NCI-H2171 treated with DMSO at 0.1 percent for 48 hours (cell line): ENCODE data around the gene CLNK.
"Not testable (repeated sequence)": the region's sequence is repeated elsewhere in the genome, so short reads cannot be mapped to it uniquely, and the experiment has no call there.

Experiments
- DNase-seq: peaks from one replicate; lab custom pipeline; 2025; lab: John Stamatoyannopoulos, UW

Gene CLNK

DNA sequence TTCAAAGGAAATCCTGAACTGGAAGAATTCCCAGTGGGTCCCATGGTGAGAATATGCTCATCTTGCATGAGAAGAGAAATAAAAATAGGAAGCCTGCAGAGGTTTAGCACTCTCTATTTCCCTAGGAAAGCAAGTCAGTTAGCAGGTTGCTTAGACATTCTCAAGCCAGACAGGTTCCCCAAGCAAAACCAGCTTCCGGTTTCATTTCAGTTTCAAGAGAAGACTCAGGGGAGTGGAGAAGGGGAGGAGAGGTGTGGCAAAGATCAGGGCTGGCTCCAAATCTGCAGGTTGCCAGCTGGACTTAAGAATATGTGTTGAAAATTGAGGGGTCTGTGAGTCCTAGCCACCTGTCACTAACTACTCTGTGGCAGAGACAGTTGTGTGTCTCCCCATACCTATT is 107.5 kb downstream of the CLNK start:
- DNase-seq = no peak

- DNase-seq = no peak
These were observed 108.3 kb downstream of the CLNK start for GRCh38 chr4:10576236-10576635.

DNA sequence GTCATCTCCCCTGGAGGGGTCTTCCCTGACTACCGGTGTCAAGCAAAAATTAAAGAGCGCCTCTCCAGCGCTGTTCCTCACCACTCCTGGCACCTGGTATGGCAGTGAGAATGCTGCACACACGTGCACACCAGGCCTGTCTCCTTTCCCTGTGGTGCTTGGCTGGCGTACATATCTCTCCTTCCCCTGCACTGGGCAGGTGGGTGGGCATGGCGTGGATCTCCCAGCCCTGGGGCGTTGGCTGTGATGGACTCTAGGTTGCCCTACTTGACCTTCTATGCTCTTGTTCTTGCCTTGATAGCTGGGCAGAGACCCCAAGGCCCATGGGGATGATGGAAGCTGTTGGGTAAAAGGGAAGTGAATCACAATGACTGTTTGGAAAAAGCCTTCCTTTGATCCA is 109.2 kb downstream of the CLNK start:
- no peak for DNase-seq

DNA sequence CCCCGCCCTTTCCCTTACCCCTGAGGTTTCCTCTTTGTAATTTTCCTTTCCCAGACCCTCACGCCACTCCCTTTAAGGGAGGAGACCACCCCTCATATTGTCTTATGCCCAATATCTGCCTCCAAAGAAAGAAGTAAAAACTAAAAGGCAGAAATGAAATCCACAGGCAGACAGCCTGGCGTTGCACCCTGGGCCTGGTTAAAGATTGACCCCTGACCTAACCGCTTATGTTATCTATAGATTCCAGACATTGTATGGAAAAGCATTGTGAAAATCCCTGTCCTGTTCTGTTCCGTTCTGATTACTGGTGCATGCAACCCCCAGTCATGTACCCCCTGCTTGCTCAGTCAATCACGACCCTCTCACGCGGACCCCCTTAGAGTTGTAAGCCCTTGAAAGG is 110.0 kb downstream of the CLNK start:
- DNase-seq = not testable (repeated sequence)

GRCh38 chr4:10571909-10572308 is 112.7 kb downstream of the CLNK start:
- no peak for DNase-seq

DNA sequence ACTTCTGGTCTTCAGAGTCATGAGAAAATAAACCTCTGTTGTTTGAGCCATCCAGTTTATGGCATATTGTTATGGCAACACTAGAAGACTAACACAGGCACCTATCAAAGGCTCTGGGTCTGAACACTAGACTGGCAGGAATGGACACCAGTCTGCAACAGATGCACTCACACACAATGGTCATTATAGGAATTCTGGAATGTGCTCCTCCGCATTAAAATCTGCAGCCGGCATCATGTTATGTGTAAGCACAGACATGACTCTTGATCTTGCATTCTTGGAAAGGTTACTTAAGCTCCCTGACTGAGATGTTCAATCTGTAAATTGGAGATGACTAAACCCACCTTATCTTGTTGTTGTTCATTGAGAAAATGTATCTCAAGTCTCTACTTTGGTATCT is 115.1 kb downstream of the CLNK start:
- DNase-seq = no peak

DNA sequence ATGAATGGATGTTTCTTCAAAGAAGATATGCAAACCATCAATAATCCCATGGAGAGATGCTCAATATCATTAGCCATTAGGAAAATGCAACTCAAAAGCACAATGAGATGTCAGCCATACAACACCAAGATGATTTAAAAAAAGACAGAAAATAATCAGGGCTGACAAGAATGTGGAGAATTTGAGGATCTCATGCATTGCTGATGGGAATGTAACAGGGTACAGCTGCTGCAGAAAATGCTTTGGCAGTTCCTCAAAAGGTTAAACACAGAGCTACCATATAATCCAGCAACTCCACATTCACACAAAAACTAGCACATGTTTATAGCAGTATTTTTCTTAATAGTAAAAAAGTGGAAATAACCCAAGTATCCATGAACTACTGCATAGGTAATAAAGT is 116.8 kb downstream of the CLNK start:
- DNase-seq = no peak

GRCh38 chr4:10565166-10565780 is 119.3 kb downstream of the CLNK start:
- DNase-seq = no peak

GRCh38 chr4:10554694-10555093 is 129.9 kb downstream of the CLNK start:
- peak; percentile 58 for DNase-seq

- DNase-seq = no peak
These were observed 130.4 kb downstream of the CLNK start for GRCh38 chr4:10554121-10554520.

DNA sequence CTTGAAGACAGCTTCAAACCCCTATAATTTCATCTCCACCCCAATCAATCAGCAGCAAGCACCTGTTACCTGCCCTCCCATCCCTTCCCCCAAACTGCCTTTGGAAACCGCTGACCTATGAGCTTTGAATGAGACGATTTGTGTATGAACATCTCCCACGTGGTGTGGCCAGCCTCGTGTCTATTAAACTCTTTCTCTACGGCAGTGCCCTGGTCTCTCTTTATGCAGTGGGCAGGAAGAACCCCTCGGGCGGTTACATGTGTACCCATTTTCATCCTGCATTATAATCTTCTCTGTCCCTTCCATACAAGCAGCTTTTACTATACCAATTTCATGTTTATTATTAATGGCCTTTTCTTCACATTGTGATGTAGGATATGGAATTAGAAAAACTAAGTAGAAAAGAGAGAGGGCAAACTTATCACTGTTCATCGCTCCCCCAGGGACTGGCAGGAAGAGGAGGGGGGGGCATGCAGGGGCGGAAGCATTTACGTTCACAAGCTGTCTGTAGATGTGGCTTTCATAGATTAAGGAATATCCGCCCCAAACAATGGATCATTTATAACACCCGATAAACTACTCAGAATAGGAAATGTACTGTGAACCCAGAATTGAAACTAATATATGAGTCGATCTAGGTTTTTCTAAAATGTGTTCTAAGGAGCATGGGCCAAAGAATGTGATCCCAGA is 131.8 kb downstream of the CLNK start:
- no peak for DNase-seq

DNA sequence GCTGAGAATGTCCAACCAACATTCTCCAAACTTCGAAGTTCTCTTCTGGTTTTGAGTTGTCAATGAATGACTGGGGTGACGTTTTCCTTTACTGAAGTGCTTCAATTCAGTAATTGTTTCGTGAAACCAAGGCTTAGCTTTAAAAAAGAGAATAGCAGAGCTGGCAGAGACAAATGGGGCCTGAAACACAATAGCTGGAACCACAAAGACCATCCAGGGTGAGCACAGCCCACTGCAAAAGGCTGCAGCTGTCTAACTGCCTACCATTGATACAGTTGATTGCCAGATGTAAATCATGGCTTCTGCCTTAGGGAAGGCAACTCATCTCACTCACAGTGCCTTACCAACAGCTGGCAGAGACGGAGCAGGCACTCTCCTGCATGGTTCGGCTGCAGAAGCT is 148.7 kb downstream of the CLNK start:
- no peak for DNase-seq

GRCh38 chr4:10534820-10535219 is 149.7 kb downstream of the CLNK start:
- DNase-seq = no peak

DNA sequence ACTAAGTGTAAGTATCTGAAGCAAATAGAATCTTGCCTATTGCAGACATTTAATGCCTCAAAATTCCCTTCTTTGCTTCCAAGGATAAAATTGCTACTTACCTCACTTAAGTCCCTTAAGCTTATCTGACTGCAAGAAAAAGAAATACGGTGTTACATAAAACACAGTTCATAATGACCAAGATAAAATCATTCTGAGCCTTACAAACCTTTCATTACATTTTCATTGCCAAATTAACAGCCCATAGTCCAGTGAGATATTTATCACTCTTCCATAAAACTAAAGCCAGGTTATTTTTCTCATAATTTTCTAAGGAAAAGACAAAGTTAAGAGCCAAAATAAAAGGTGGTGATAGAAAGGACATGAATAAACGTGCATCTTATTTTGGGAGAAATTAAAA is 152.4 kb downstream of the CLNK start:
- DNase-seq = no peak

DNA sequence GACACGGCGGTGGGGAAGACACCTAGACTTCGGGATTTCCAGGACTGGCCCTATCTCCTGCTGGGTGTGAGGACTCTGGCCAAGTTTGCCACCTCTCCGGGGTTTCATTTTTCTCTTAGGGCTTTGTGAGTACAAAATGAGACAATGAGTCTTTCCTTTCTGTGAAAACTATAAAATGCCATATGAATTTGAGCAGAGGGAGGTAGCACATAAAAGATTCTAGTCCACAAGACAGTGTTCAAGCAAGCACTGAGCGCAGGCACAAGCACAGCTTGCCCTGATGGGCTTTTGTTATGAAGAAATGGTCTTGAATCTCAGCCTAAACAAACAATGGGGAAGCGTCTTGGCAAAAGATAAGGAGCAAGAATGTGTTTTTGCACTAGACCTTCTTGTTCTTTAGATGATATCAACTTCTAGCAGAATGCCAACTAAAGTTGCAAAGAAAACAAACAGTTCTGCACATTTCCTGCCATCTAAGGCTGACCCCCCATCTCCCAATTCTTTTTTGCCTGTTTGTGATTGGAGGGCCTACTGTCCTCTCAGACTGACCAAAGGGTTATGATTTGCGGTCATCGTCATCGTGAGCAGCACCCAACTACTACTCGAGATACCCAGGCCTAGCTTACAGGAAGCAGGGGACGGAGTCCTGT is 154.3 kb downstream of the CLNK start:
- DNase-seq = no peak

- DNase-seq = no peak
These were observed 155.1 kb downstream of the CLNK start for GRCh38 chr4:10529291-10530136.

DNA sequence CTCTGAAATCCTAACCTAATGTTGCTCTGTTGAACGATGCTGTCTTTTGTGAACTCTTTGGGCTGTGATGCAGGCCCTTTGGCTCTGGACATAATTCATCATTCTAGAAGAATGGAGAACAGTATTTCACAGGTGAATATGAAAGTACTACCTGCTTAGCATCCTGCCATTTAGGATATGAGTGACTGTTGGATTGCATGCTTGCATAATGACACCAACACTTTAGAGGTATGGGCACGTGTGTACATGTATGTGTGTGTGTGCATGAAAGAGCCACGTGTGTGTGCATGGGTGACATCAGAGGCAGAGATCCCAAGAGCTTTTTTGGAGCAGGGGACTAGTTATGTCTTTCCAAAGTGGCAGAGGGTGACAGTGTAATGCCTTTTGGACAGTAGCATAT is 157.1 kb downstream of the CLNK start:
- DNase-seq = no peak

GRCh38 chr4:10526429-10527222 is 157.9 kb downstream of the CLNK start:
- no peak for DNase-seq

DNA sequence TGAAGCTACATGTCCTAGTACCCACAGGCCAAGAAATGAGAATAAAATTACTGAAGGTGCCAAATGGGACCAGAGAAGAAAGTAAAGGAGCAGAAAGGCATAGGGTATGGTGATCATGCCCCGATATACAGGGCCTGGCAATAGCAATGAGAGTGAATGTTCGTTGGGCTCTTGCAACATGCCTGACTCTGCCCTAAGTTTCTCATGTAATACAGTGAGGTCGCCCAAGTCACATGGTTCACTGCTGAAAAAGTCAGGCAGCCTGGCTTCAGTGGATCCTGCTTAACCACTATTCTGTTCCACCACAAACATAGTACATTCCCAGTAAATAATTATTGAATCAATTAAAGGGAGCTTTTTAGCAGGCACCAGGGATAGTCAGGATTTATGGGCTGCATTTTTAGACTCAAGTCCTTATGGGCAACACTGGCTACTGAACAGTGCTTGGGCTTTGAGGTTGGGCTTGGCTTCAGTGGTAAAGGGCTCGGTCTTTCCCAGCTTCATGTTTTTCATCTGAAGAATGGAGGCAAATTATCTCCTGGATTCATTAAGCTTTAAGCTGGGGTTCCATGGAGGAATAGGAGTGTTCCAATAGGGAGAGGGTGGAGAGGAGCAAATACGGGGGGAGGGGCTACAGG is 160.3 kb downstream of the CLNK start:
- DNase-seq = no peak

GRCh38 chr4:10521424-10521823 is 163.1 kb downstream of the CLNK start:
- DNase-seq = peak; percentile 55

- no peak for DNase-seq
These were observed 174.8 kb downstream of the CLNK start for GRCh38 chr4:10509733-10510132.
